WTC11 (cell line): ENCODE measurements around the gene FBXL13. TPM values are rescaled to one million over a fixed set of nuclear protein-coding genes. Genes with fewer than 3 reads are reported as not detected.

Experiments used
- ATAC-seq: fragments of 200-7000 bp; cut with Tn5 transposase; 2 replicates; pipeline ENCODE4 v1.10.0; 2021; ENCODE audit warnings: mild to moderate bottlenecking, moderate library complexity
- CTCF ChIA-PET: fragments of 300-600 bp; sonication (Branson Sonifier 250); formaldehyde crosslinking; loops from one replicate; lab custom pipeline; 2021; ENCODE audit warnings: antibody characterized with exemption; lab: Charles Lee
- POLR2A ChIA-PET: fragments of 350-600 bp; sonication (Branson Sonifier 250); formaldehyde crosslinking; loops from one replicate; lab custom pipeline; 2021; ENCODE audit warnings: antibody characterized with exemption; lab: Charles Lee
- DNase-seq: peaks from one replicate; pipeline ENCODE4 v3.0.0; 2021; ENCODE audit warnings: low spot score
- H3K27ac Mint-ChIP-seq: 2 replicates; pipeline ENCODE4 v1.8.0; 2021; ENCODE audit warnings: mixed read lengths
- H3K27me3 Mint-ChIP-seq: 2 replicates; pipeline ENCODE4 v1.8.0; 2021; ENCODE audit warnings: low read depth, mild to moderate bottlenecking, moderate library complexity, mixed read lengths
- H3K36me3 Mint-ChIP-seq: 2 replicates; pipeline ENCODE4 v1.8.0; 2021; ENCODE audit warnings: mixed read lengths
- H3K4me1 Mint-ChIP-seq: 2 replicates; pipeline ENCODE4 v1.8.0; 2022; ENCODE audit warnings: mixed read lengths
- H3K4me3 Mint-ChIP-seq: 2 replicates; pipeline ENCODE4 v1.8.0; 2021; ENCODE audit warnings: mild to moderate bottlenecking, moderate library complexity, mixed read lengths
- H3K9me3 Mint-ChIP-seq: 2 replicates; pipeline ENCODE4 v1.8.0; 2021; ENCODE audit warnings: mixed read lengths
- ZNF263 ChIP-seq: sonication (generic); formaldehyde crosslinking; IDR thresholded peaks from 2 replicates; pipeline ENCODE4 v1.8.1; 2022; ENCODE audit warnings: low read depth, mild to moderate bottlenecking, moderate library complexity, missing genetic modification reagents
- ZNF671 ChIP-seq: fragments of 250-450 bp; sonication (Bioruptor Pico); IDR thresholded peaks from 2 replicates; pipeline ENCODE4 v1.8.0; 2021; ENCODE audit warnings: mild to moderate bottlenecking
- total RNA-seq: library from RNA; stranded (reverse); gene quantifications from 3 replicates; pipeline ENCODE4 v1.2.3, GENCODE V29; 2021
- TF ChIP-seq, protein P1 (sequence below): sonication (generic); formaldehyde crosslinking; IDR thresholded peaks from 2 replicates; pipeline ENCODE4 v1.8.0; 2022; ENCODE audit warnings: missing genetic modification reagents
- TF ChIP-seq, protein P2 (sequence below): sonication (generic); formaldehyde crosslinking; IDR thresholded peaks from 2 replicates; pipeline ENCODE4 v1.8.0; 2023; ENCODE audit warnings: missing genetic modification reagents
- TF ChIP-seq, protein P3 (sequence below): fragments of 250-450 bp; sonication (Bioruptor Pico); conservative IDR thresholded peaks from 2 replicates; pipeline ENCODE4 v1.9.0; 2021; ENCODE audit warnings: mild to moderate bottlenecking
- TF ChIP-seq, protein P4 (sequence below): sonication (generic); formaldehyde crosslinking; IDR thresholded peaks from 2 replicates; pipeline ENCODE4 v1.8.1; 2023; ENCODE audit warnings: mild to moderate bottlenecking, missing genetic modification reagents, moderate library complexity
- TF ChIP-seq, protein P5 (sequence below): fragments of 250-450 bp; sonication (Bioruptor Pico); IDR thresholded peaks from 2 replicates; pipeline ENCODE4 v1.8.0; 2021; ENCODE audit warnings: mild to moderate bottlenecking
- TF ChIP-seq, protein P6 (sequence below): sonication (generic); formaldehyde crosslinking; IDR thresholded peaks from 2 replicates; pipeline ENCODE4 v1.8.0; 2022; ENCODE audit warnings: mild to moderate bottlenecking, missing genetic modification reagents
- TF ChIP-seq, protein P7 (sequence below): fragments of 250-450 bp; sonication (Bioruptor Pico); IDR thresholded peaks from 2 replicates; pipeline ENCODE4 v1.9.0; 2021; ENCODE audit warnings: mild to moderate bottlenecking
- TF ChIP-seq, protein P8 (sequence below): fragments of 250-450 bp; sonication (Bioruptor Pico); IDR thresholded peaks from 2 replicates; pipeline ENCODE4 v2.1.2; 2022; ENCODE audit warnings: mild to moderate bottlenecking, moderate library complexity

FBXL13 gene
- total RNA-seq, 1 experiment from 2014 or later, result 1.7 TPM

DNA sequence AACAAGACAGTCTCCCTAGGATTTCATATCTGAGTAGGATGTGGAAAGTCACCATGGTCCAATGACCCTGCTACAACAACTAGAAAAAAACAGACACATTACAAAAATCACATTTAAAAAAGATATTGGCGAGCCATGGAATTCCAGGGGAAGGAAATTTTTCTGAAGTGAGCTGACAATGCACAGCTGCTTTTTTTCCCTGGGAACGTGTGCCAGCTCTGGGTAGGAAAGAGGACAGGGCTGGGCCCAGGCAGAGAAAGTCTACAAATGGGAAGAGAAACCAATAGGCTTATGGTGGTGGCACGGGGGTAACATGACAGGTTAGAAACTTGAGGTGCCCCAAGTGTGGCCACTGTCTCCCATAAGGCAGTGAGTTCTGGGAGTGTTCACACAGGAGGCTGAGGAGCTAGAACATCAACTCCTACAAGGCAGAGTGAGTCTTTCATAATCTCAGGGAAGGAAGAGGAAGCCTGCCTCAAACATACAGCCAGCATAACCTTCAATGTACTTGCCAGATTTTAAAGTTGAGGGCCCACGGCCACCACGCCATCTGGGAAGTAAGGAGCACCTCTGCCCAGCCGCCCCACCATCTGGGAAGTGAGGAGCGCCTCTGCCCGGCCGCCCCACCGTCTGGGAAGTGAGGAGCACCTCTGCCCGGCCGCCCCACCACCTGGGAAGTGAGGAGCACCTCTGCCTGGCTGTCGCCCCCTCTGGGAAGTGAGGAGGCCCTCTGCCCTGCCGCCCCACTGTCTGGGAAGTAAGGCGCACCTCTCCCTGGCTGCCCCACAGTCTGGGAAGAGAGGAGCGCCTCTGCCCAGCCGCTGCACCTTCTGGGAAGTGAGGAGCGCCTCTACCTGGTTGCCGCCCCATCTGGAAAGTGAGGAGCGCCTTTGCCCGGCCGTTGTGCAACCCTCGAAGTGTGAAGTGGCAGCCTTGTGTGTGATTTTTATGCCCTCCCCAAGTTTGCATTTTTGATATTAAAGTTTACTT lies 5.9 kb downstream of the FBXL13 start:
- no peak overlapping the region for H3K4me3 Mint-ChIP-seq
- no peak for DNase-seq
- peaks cover 6% of the 10 kb centered on the region for H3K4me1 Mint-ChIP-seq
- ChIA-PET CTCF (no interaction called here), POLR2A (no interaction called here)
- peaks cover 15% of the 10 kb centered on the region for H3K36me3 Mint-ChIP-seq
- no peak for ATAC-seq
- H3K27ac Mint-ChIP-seq, result no peak overlapping the region
- TF ChIP-seq ZNF263 (CRISPR knock-in tag) (no peak), ZNF671 (CRISPR knock-in tag) (no peak)
- TF ChIP-seq, protein P1, sequence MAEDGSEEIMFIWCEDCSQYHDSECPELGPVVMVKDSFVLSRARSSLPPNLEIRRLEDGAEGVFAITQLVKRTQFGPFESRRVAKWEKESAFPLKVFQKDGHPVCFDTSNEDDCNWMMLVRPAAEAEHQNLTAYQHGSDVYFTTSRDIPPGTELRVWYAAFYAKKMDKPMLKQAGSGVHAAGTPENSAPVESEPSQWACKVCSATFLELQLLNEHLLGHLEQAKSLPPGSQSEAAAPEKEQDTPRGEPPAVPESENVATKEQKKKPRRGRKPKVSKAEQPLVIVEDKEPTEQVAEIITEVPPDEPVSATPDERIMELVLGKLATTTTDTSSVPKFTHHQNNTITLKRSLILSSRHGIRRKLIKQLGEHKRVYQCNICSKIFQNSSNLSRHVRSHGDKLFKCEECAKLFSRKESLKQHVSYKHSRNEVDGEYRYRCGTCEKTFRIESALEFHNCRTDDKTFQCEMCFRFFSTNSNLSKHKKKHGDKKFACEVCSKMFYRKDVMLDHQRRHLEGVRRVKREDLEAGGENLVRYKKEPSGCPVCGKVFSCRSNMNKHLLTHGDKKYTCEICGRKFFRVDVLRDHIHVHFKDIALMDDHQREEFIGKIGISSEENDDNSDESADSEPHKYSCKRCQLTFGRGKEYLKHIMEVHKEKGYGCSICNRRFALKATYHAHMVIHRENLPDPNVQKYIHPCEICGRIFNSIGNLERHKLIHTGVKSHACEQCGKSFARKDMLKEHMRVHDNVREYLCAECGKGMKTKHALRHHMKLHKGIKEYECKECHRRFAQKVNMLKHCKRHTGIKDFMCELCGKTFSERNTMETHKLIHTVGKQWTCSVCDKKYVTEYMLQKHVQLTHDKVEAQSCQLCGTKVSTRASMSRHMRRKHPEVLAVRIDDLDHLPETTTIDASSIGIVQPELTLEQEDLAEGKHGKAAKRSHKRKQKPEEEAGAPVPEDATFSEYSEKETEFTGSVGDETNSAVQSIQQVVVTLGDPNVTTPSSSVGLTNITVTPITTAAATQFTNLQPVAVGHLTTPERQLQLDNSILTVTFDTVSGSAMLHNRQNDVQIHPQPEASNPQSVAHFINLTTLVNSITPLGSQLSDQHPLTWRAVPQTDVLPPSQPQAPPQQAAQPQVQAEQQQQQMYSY (CRISPR knock-in tag), result no peak
- TF ChIP-seq, protein P2, sequence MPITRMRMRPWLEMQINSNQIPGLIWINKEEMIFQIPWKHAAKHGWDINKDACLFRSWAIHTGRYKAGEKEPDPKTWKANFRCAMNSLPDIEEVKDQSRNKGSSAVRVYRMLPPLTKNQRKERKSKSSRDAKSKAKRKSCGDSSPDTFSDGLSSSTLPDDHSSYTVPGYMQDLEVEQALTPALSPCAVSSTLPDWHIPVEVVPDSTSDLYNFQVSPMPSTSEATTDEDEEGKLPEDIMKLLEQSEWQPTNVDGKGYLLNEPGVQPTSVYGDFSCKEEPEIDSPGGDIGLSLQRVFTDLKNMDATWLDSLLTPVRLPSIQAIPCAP (CRISPR knock-in tag), result no peak
- TF ChIP-seq, protein P3, sequence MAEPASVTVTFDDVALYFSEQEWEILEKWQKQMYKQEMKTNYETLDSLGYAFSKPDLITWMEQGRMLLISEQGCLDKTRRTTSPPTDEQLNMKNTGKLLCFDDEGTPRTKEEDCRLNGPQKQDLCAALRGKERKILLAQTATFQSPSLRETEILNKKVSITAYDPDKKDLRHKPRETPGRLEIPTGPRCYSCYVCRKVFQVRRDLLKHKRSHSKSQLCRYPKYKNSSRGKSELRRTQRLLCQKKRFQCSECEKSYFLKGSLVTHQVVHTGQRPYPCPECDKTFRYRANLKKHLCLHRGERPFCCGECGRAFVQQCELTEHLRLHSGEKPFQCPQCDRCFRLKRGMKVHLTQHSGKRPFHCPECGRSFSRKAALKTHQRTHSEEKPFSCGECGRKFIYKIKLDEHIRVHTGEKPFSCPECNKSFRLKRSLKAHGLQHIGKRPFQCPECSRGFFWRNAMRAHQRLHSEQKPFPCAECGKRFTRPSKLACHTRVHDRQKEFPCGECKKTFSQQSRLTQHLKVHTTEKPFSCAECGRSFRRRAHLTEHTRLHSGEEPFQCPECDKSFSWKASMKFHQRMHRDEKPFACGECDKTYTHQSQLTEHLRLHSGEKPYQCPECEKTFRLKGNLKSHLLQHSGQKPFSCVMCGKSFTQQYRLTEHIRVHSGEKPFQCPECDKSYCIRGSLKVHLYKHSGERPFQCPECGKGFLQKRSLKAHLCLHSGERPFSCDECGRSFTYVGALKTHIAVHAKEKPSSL, result no peak
- TF ChIP-seq, protein P4, sequence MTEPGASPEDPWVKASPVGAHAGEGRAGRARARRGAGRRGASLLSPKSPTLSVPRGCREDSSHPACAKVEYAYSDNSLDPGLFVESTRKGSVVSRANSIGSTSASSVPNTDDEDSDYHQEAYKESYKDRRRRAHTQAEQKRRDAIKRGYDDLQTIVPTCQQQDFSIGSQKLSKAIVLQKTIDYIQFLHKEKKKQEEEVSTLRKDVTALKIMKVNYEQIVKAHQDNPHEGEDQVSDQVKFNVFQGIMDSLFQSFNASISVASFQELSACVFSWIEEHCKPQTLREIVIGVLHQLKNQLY (CRISPR knock-in tag), result no peak
- TF ChIP-seq, protein P5, sequence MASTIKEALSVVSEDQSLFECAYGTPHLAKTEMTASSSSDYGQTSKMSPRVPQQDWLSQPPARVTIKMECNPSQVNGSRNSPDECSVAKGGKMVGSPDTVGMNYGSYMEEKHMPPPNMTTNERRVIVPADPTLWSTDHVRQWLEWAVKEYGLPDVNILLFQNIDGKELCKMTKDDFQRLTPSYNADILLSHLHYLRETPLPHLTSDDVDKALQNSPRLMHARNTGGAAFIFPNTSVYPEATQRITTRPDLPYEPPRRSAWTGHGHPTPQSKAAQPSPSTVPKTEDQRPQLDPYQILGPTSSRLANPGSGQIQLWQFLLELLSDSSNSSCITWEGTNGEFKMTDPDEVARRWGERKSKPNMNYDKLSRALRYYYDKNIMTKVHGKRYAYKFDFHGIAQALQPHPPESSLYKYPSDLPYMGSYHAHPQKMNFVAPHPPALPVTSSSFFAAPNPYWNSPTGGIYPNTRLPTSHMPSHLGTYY (CRISPR knock-in tag), result no peak
- TF ChIP-seq, protein P6, sequence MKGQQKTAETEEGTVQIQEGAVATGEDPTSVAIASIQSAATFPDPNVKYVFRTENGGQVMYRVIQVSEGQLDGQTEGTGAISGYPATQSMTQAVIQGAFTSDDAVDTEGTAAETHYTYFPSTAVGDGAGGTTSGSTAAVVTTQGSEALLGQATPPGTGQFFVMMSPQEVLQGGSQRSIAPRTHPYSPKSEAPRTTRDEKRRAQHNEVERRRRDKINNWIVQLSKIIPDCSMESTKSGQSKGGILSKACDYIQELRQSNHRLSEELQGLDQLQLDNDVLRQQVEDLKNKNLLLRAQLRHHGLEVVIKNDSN (CRISPR knock-in tag), result no peak
- TF ChIP-seq, protein P7, sequence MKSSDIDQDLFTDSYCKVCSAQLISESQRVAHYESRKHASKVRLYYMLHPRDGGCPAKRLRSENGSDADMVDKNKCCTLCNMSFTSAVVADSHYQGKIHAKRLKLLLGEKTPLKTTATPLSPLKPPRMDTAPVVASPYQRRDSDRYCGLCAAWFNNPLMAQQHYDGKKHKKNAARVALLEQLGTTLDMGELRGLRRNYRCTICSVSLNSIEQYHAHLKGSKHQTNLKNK (CRISPR knock-in tag), result no peak
- TF ChIP-seq, protein P8, sequence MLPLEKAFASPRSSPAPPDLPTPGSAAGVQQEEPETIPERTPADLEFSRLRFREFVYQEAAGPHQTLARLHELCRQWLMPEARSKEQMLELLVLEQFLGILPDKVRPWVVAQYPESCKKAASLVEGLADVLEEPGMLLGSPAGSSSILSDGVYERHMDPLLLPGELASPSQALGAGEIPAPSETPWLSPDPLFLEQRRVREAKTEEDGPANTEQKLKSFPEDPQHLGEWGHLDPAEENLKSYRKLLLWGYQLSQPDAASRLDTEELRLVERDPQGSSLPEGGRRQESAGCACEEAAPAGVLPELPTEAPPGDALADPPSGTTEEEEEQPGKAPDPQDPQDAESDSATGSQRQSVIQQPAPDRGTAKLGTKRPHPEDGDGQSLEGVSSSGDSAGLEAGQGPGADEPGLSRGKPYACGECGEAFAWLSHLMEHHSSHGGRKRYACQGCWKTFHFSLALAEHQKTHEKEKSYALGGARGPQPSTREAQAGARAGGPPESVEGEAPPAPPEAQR (CRISPR knock-in tag), result no peak
- H3K27me3 Mint-ChIP-seq, result peaks cover 3% of the 10 kb centered on the region; the same call in 1 of the 2 replicates
- peaks cover 25% of the 10 kb centered on the region for H3K9me3 Mint-ChIP-seq
